Endothelial cell (in vitro differentiated cells): Measurements from ENCODE around the gene CCDC24. TPM values are rescaled to one million over a fixed set of nuclear protein-coding genes. Genes with fewer than 3 reads are reported as not detected.

ENCODE experiments used
- DNase-seq: peaks from one replicate; pipeline ENCODE4 v3.0.0; 2021; ENCODE audit warnings: low spot score
- H3K27ac Mint-ChIP-seq: one replicate; pipeline ENCODE4 v1.8.0; 2021; ENCODE audit warnings: mixed read lengths, inconsistent platforms; ENCODE audit not compliant: unreplicated experiment
- H3K27me3 Mint-ChIP-seq: one replicate; pipeline ENCODE4 v1.8.0; 2021; ENCODE audit warnings: mild to moderate bottlenecking, moderate library complexity, mixed read lengths, inconsistent platforms; ENCODE audit not compliant: unreplicated experiment
- H3K36me3 Mint-ChIP-seq: one replicate; pipeline ENCODE4 v1.8.0; 2021; ENCODE audit warnings: mild to moderate bottlenecking, low read depth, mixed read lengths, inconsistent platforms; ENCODE audit not compliant: unreplicated experiment
- H3K4me1 Mint-ChIP-seq: one replicate; pipeline ENCODE4 v1.8.0; 2021; ENCODE audit warnings: mild to moderate bottlenecking, mixed read lengths, inconsistent platforms; ENCODE audit not compliant: unreplicated experiment
- H3K4me3 Mint-ChIP-seq: one replicate; pipeline ENCODE4 v1.8.0; 2021; ENCODE audit warnings: mild to moderate bottlenecking, mixed read lengths, inconsistent platforms; ENCODE audit not compliant: unreplicated experiment
- H3K9me3 Mint-ChIP-seq: one replicate; pipeline ENCODE4 v1.8.0; 2021; ENCODE audit warnings: mixed read lengths, inconsistent platforms; ENCODE audit not compliant: unreplicated experiment
- CTCF ChIP-seq: fragments of 200-600 bp; sonication (generic); IDR thresholded peaks from one replicate; pipeline ENCODE4 v1.5.0; 2021; ENCODE audit warnings: antibody characterized with exemption; ENCODE audit not compliant: unreplicated experiment
- total RNA-seq: library from RNA; stranded (reverse); fragmentation: NEBNext Ultra II Directional; extraction: Animal tissue kit (Norgen Biotek cat#: 25700); gene quantifications from one replicate; pipeline ENCODE4 v1.2.1, GENCODE V29; 2021; ENCODE audit not compliant: unreplicated experiment

The CCDC24 gene
- total RNA-seq, 1 donor from 2014 or later, result 4.2 TPM

- peaks cover under 1% of the 10 kb centered on the region for H3K27me3 Mint-ChIP-seq
- TF ChIP-seq CTCF, result no peak
- peaks cover 17% of the 10 kb centered on the region for H3K4me1 Mint-ChIP-seq
- DNase-seq, result no peak
- no peak overlapping the region for H3K4me3 Mint-ChIP-seq
- H3K9me3 Mint-ChIP-seq, result no peaks in the 10 kb centered on the region
- H3K36me3 Mint-ChIP-seq, result no peaks in the 10 kb centered on the region
- H3K27ac Mint-ChIP-seq, result no peak overlapping the region
Observed at GRCh38 chr1:44043176-44044070, 52.0 kb downstream of the CCDC24 start.

GRCh38 chr1:44044071-44044801 is 52.8 kb downstream of the CCDC24 start:
- peaks cover 23% of the 10 kb centered on the region for H3K4me1 Mint-ChIP-seq
- no peak for TF ChIP-seq CTCF
- H3K36me3 Mint-ChIP-seq, result no peaks in the 10 kb centered on the region
- no peaks in the 10 kb centered on the region for H3K27me3 Mint-ChIP-seq
- H3K4me3 Mint-ChIP-seq, result no peak overlapping the region
- no peak overlapping the region for H3K27ac Mint-ChIP-seq
- no peaks in the 10 kb centered on the region for H3K9me3 Mint-ChIP-seq
- DNase-seq, result no peak

GRCh38 chr1:44045064-44045463 is 53.7 kb downstream of the CCDC24 start:
- no peak for DNase-seq
- Mint-ChIP-seq H3K9me3 (no peaks in the 10 kb centered on the region), H3K4me1 (peaks cover 23% of the 10 kb centered on the region), H3K27me3 (no peaks in the 10 kb centered on the region), H3K27ac (no peak overlapping the region), H3K36me3 (no peaks in the 10 kb centered on the region), H3K4me3 (no peak overlapping the region)
- no peak for TF ChIP-seq CTCF

Other genes starting within 250 kb of the CCDC24 start
- 0.67 TPM for gene ARTN, start 57.8 kb upstream of the CCDC24 start, total RNA-seq
- 31.5 TPM for gene IPO13, start 44.6 kb upstream of the CCDC24 start, total RNA-seq
- gene DPH2, start 21.6 kb upstream of the CCDC24 start, total RNA-seq, result 17.1 TPM
- 94.5 TPM for gene ATP6V0B, start 16.6 kb upstream of the CCDC24 start, total RNA-seq
- 35.4 TPM for gene B4GALT2, start 12.4 kb upstream of the CCDC24 start, total RNA-seq
- 2.8 TPM for gene SLC6A9, start 39.9 kb downstream of the CCDC24 start, total RNA-seq
- 0.23 TPM for gene KLF17, start 127.2 kb downstream of the CCDC24 start, total RNA-seq
- not detected for gene KLF18, start 150.0 kb downstream of the CCDC24 start, total RNA-seq
- 87.9 TPM for gene DMAP1, start 221.9 kb downstream of the CCDC24 start, total RNA-seq